GM18873 (cell line): ENCODE data around the gene TIA1.
"Not testable (repeated sequence)": the region's sequence is repeated elsewhere in the genome, so short reads cannot be mapped to it uniquely, and the experiment has no call there.

ENCODE experiments used
- ATAC-seq: cut with Tn5 transposase; IDR thresholded peaks from one replicate; pipeline ENCODE4 v1.9.1; 2021; ENCODE audit warnings: mild to moderate bottlenecking, moderate library complexity, moderate number of reproducible peaks; ENCODE audit not compliant: unreplicated experiment, low FRiP score

The TIA1 gene

GRCh38 chr2:70169654-70170245 is 78.7 kb downstream of the TIA1 start:
- ATAC-seq, result not testable (repeated sequence)

GRCh38 chr2:70161069-70161534 is 87.3 kb downstream of the TIA1 start:
- no peak for ATAC-seq

- no peak for ATAC-seq
Measured at GRCh38 chr2:70160545-70160944, 87.9 kb downstream of the TIA1 start.
